Frontal cortex (tissue), 4 donors: ENCODE results near the gene DGAT2. TPM values are rescaled to one million over a fixed set of nuclear protein-coding genes. Genes with fewer than 3 reads are reported as not detected.
A peak's percentile ranks its signal among the peaks of the same experiment; 100 is the strongest.
"Not testable (repeated sequence)": the region's sequence is repeated elsewhere in the genome, so short reads cannot be mapped to it uniquely, and the experiment has no call there.

Experiments used
- DNase-seq, 2 donors: peaks; one replicate each; pipeline ENCODE4 v3.0.0; 2012; ENCODE audit warnings: low spot score in 2 of 2
- FAIRE-seq: peaks from 2 replicates; lab custom pipeline; 2012; peaks lifted over from hg19 to GRCh38; lab: Jason Lieb, UNC
- total RNA-seq: library from RNA; depleted of rRNA; stranded (reverse); fragments of >200 nt; gene quantifications from one replicate; pipeline ENCODE4 v1.2.3, GENCODE V29; 2014
- donor health status: control.
- donor health status: control.
- donor health status: control.

Gene DGAT2
- total RNA-seq = 4.1 TPM

DNA sequence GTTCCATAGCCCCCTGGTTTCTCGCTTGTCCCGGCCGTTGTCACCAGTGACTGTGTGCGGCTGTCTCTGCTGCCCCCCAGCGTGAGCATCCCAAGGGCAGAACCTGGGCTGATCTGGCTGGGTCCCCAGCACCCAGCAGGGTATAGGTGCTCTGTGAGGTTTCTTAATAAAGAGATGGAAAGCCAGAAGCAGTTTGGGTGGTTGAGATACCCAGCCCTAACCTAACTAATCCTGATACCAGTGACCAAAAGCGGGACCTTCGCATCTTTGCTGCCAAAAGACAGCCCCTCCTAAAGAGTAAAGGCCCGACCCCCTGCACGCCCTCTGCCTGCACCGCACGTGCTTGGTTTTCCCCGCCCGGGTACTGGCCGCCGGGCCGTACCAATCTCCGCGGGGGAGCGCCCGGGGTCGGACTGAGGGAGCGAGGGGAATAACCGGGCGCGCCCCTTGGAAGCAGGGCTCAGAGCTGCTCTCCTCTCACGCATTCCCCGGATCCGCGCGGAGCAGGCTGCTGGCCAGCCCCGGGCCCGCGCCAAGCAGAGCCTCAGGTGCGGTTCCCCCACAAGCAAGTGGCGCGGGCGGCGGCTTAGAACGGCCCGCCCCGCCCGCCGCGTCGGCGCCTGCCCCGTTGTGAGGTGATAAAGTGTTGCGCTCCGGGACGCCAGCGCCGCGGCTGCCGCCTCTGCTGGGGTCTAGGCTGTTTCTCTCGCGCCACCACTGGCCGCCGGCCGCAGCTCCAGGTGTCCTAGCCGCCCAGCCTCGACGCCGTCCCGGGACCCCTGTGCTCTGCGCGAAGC lies at the start of gene DGAT2:
TSS of gene DGAT2 (plus strand) at position 667 of the 797 bp plus-strand sequence. CDS start 214 bp downstream, outside the sequence.
- FAIRE-seq = no peak
- DNase-seq = peak; percentile 78 to 86

DNA sequence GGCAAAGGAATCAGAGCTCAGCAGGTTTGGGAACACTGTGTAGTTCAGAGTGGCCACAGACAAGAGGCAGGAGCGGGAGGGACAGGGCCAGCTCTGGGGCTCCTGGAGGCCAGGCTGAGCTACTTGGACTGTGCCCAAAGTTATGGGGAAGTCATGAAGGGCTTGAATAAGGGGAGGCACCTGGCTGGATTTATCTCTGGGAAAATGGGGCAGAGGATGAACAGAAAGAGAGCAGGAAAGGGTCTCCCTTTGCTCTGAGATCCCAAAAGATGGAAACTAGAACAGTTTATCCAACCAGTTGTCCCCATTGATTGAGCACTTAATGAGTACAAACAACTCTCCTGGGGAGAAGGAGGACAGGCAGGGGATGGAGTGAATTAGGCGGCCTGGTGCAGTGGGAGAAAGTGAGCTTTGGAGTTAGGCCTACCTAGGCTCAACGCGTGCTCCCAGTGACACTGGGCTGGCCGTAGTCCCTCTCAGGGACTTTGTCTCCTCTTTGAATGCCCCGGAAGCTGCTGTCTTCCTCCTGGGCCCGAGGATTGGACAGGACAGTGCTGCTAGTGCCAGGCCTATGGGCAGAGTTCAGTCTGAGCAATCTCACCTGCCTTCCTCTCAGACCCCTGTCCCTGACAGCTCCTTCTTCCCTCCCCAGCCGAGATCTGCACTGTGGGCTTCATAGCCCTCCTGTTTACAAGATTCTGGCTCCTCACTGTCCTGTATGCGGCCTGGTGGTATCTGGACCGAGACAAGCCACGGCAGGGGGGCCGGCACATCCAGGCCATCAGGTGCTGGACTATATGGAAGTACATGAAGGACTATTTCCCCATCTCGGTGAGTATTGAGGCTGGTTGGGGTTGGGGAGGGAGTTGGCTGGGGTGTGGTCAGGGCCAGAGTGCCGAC lies 49.0 kb upstream of the DGAT2 start:
- FAIRE-seq (no peak), DNase-seq (no peak)

GRCh38 chr11:75720639-75721038 lies 47.9 kb upstream of the DGAT2 start:
- no peak for DNase-seq

DNA sequence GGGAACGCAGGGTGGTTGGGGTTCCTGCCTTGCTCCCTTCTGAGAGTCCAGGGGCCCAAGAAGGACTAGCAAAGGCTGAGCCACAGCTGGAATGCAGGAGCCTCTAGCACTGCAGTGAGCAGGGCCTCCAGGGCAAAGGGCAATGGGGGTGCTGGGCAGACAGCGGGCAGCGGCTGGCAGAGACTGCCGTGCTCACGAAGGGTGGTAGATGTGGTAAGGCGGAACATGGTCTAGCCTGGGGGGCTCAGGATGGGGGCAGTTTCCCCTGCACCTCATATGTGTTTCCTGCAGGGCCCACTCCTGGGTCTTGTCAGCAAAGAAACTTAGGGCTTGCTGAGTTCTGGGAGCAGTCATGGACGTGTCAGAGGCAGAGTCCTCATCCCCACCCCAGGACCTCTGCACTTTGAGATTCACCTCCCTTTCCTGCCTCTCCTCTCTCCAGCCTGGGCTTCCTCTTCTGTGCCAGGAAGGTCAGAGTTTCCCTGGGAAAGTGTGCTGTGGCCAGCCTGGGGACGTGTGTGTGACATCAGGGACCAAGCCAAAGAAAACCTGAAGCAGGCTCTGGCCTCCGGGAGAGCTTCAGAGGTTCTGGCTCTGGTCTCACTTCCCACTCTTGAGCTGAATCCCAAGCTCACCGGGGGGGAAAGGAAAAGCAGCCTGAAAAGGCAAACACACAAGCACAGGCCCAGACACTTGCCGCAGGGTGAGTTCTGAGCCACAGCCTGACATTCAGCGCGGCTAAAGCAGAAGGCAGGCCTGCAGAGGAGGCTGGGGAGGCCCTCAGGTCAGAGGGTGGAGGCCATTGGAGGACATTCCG lies 46.5 kb upstream of the DGAT2 start:
- DNase-seq (no peak), FAIRE-seq (no peak)

More at GRCh38 chr11:75720639-75721038, 47.9 kb upstream of the DGAT2 start:
- FAIRE-seq = no peak

GRCh38 chr11:75722669-75723042 lies 45.9 kb upstream of the DGAT2 start:
- FAIRE-seq (no peak), DNase-seq (no peak)

DNA sequence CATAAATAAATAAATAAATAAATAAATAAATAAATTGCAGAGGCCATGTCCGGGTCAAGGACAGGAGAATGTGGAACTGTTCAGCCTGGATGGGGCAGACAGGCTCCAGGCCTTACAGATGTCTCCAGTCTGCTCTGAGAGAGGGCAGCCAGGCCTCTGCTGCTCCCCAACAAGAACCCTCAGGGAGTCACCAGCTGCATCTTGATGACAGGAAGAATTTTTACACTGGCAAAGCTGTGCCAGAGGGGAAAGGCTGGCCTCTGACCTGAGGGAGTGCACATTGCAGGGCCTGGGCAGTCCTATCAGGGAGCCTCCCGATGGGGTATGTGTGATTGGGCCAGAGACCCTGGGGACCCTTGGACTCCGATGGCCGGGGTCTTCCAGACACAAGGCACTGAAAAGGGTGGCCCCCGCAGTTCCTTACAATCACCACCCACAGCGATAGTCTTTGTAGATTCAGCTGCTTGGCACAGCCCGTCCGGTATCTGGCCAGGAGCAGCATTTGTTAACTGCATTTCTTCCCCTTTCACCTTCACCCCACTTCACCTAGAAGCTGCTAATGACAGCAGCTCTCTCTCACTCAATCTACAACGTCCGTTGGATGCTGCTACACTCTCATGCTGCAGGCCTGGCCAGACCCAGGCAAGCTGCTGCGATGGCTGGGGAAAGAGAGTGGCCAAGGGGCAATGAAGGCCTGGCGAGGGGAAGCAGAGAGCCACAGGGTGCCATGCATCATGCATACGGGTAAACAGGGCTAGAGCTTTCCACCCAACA lies 42.8 kb upstream of the DGAT2 start:
- DNase-seq (no peak), FAIRE-seq (no peak)

DNA sequence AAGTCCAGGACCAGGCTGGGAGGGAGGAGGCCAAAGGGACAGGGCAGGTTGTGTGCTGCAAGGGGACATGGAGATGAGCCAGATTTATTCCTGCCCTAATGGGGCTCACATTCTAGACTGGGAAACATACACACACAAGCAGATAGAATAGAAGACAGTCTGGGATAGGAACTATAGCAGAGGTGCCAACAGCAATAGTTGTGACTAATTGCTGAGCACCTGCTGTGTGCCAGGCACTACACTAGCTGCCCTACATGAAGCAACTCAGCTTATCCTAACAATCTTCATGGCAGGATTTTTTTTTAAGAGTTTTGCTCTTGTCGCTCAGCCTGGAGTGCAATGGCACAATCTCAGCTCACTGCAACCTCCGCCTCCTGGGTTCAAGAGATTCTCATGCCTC lies 39.6 kb upstream of the DGAT2 start:
- FAIRE-seq (no peak), DNase-seq (no peak)

GRCh38 chr11:75731095-75731494 lies 37.5 kb upstream of the DGAT2 start:
- no peak for DNase-seq
- no peak for FAIRE-seq

GRCh38 chr11:75733071-75733430 lies 35.5 kb upstream of the DGAT2 start:
- DNase-seq (no peak), FAIRE-seq (no peak)

DNA sequence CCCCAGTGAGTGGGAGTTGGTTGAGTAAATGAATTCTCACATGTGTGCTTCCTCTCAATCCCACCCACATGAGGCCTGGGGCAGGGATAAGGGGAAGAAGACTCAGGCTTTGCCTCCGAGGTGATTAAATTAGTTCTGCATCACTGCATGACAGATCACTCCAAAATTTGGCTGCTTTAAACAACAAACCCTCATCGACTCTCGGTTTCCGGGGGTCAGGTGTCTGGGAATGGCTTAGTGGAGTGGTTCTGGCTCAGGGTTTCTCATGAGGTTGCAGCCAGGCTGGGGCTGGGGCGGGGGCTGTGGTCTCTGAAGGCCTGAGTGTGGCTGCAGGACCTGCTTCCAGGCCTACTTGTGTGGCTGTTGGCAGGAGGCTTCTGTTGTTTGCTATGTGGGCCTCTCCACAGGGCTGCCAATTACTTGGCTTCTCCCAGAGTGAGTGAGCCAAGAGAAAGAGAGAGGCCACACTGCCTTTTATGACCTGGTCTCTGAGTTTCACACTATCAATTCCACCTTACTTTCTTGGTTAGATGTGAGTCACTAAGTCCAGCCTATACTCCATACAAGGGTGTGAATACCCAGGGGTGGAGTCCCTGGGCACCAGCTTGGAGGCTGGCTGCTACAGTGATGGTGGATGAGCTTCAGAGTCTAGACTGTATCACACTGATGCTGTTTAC lies 35.0 kb upstream of the DGAT2 start:
- DNase-seq (no peak), FAIRE-seq (no peak)

GRCh38 chr11:75734491-75735180 lies 33.9 kb upstream of the DGAT2 start:
- FAIRE-seq (no peak), DNase-seq (no peak)

DNA sequence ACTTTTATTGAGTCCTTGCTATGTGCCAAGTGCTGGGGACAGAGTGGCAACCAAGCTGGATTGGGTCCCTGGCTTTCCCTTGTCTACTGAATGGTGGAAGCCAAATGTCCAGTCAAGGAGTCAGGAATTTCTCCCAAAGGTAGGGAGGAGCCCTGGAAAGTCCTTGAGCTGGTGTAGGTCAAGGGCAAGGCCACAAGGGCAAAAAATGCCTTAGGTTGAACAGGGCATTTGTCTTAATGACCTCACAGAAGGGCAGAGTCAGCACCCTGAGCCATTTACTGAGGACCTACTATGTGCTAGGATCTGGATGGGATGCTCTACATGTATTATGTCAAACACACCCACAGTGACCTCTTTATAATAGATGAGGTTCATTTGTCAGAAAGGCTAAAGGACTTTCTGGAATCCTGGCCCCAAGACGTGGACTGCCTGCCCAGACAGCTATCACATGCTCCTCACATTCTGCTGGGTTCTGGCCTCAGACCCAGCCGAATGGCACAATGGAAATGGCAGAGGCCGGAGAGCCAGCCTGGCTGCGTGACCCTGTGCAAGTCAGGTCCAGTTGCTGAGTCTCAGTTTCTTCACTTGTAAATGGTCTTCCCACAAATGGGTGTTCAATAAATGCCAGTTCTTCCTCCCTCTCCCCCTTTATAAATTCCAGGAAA lies 33.3 kb upstream of the DGAT2 start:
- DNase-seq (no peak), FAIRE-seq (no peak)

DNA sequence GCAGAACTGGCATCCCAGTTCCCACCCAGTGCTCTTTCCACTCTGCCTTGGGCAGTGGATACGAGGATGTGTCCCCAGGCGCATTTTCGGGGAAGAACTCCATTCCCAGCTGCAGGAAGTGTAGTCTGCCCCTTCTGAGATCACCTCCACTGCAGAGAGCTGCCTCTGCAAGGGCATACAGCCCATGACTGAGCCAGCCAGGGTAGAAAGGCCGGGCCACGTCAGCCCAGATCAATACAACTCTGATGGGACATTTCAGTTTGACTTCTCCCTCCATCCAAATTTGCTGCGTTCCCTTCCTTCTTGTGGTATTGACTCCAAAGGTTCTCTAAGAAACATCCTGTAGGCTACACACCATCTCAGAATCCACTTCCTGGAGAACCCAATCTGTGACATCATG lies 31.3 kb upstream of the DGAT2 start:
- DNase-seq = no peak
- no peak for FAIRE-seq

DNA sequence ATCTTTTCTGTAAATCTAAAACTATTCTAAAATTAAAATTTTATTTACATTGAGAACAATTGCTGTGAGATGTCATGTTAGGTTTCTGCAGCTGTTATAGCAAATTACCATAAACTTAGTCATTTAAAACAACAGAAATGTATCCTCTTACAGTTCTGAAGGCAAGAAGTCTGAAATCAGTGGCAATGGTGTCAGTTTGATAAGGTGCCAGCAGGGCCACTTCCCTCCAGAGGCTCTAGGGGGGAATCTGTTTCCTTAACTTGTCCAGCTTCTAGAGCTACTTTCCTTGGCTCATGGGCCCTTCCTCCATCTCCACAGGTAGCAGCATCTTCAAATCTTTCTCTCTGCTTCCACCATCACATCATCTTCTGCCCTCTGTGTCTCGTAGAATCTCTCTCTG lies 27.9 kb upstream of the DGAT2 start:
- FAIRE-seq (no peak), DNase-seq (no peak)

GRCh38 chr11:75743159-75743558 lies 25.4 kb upstream of the DGAT2 start:
- FAIRE-seq, DNase-seq: not testable (repeated sequence)

DNA sequence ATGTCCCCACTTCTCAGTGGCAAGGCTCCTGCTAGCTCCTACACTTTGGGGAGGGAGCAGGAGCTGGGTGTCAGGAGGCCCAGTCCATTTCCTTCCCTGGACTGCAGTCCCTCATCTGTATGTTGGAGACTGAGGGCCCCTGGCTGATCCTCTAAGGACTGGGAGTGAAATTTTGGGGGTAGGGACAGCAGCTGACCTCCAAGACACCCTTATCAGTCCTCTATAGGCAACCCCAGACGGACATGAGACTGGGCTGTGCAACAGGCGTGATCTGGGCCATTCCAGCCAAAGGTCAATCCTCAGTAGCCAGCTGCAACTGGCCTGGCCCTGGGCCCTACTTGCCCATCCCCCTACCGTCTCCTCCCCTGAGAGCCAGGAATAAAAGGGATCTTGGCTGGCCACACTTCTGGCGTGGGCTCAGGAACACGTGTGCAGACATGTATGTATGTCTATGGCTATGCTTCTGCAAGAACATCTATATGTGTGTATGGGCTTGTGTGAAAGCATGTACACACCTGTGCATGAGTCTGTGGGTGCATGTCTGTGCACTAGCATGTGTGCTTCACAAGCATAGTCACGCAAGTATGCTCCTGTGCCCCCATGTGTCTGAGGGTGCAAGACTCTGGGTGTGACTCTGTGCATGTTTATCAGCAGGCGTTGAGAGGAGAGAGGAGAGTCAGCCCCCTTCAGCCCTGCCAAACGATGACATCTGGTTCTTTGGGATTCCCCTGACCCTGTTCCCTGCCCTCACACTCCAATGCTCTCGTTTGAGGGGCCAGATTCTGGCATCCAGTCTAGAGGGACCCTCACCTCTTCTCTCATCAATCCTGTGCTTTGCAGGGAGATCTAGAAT lies 24.6 kb upstream of the DGAT2 start:
- FAIRE-seq (no peak), DNase-seq (no peak)

GRCh38 chr11:75745807-75746206 lies 22.8 kb upstream of the DGAT2 start:
- FAIRE-seq (no peak), DNase-seq (no peak)
